ENCODE results near the gene RAB32. TPM values are rescaled to one million over a fixed set of nuclear protein-coding genes. Genes with fewer than 3 reads are reported as not detected.

The RAB32 gene
- total RNA-seq, 1 experiment from 2014 or later, result 4.7 TPM

GRCh38 chr6:146581968-146582367, 38.3 kb downstream of the RAB32 start:
- Histone ChIP-seq H3K79me2 (ENCODE audit: insufficient read depth, low read length) (no peaks in the 10 kb centered on the region), H2BK20ac (ENCODE audit: low read depth, low read length, poor library complexity, severe bottlenecking) (no peak overlapping the region), H4K91ac (ENCODE audit: insufficient read length, low read depth, low read length) (no peak overlapping the region), H3K9me3 (ENCODE audit: control insufficient read depth, low read depth, low read length) (no peaks in the 10 kb centered on the region), H3K9ac (ENCODE audit: extremely low read depth, insufficient read length, low read length) (no peak overlapping the region), H2AK5ac (ENCODE audit: insufficient read length, low read length) (no peak overlapping the region), H2BK12ac (ENCODE audit: insufficient read length, low read depth, low read length) (no peak overlapping the region), H2BK5ac (ENCODE audit: insufficient read length, low read length) (no peak overlapping the region), H3K14ac (ENCODE audit: insufficient read depth, low read length) (no peak overlapping the region), H2BK120ac (ENCODE audit: low read depth, low read length, poor library complexity, severe bottlenecking) (no peak overlapping the region), H3K27ac (ENCODE audit: insufficient read length, low read depth, low read length) (no peak overlapping the region), H4K20me1 (ENCODE audit: control insufficient read depth, insufficient read depth, insufficient read length) (no peaks in the 10 kb centered on the region), H3K23me2 (ENCODE audit: insufficient read length, low read depth, low read length, poor library complexity, severe bottlenecking) (no peaks in the 10 kb centered on the region), H4K5ac (ENCODE audit: insufficient read length, low read depth, low read length) (no peak overlapping the region), H3K4me2 (ENCODE audit: insufficient read depth, insufficient read length, low read length) (no peak overlapping the region), H4K8ac (replicated peaks; ENCODE audit: insufficient read length, low read depth, low read length) (no peak overlapping the region), H3K4me1 (ENCODE audit: insufficient read depth, low read length) (no peaks in the 10 kb centered on the region), H3K27me3 (ENCODE audit: insufficient read depth, low read length) (no peaks in the 10 kb centered on the region), H3T11ph (ENCODE audit: low read length) (no peak overlapping the region), H2AFZ (ENCODE audit: low read length) (no peak overlapping the region), H3K79me1 (ENCODE audit: insufficient read depth, low read depth, low read length, poor library complexity, severe bottlenecking) (no peaks in the 10 kb centered on the region), H3K4ac (ENCODE audit: low read depth, low read length) (no peak overlapping the region), H3K18ac (ENCODE audit: insufficient read length, low read depth, low read length) (no peak overlapping the region), H3K56ac (ENCODE audit: insufficient read length, low read depth, low read length) (no peak overlapping the region), H3K23ac (ENCODE audit: insufficient read length, low read depth, low read length) (no peak overlapping the region), H2BK15ac (ENCODE audit: low read depth, low read length) (no peak overlapping the region)
- no peaks in the 10 kb centered on the region for H3K36me3 Mint-ChIP-seq (ENCODE audit: insufficient read depth in 1 of 3, low read depth in 3 of 3)
- no peak overlapping the region for H3K4me3 Mint-ChIP-seq
- H3K4me1 Mint-ChIP-seq, result no peaks in the 10 kb centered on the region
- no peak overlapping the region for H3K27ac Mint-ChIP-seq
- H3K27me3 Mint-ChIP-seq (ENCODE audit: low read depth), result no peaks in the 10 kb centered on the region
- no peak for TF ChIP-seq CTCF (conservative IDR thresholded peaks at IDR 0.05)
- H3K9me3 Mint-ChIP-seq, result no peaks in the 10 kb centered on the region
- no peak for DNase-seq
- no CpG with 5 or more reads among the region's 1 CpG for whole genome bisulfite sequencing (ENCODE audit: extremely low coverage, insufficient read length, low lambda C conversion rate)
